Renal cortex interstitium (tissue), 3 donors: ENCODE results near the gene DNAJB13. TPM values are rescaled to one million over a fixed set of nuclear protein-coding genes. Genes with fewer than 3 reads are reported as not detected.

Experiments
- polyA plus RNA-seq, 3 donors: library from polyadenylated mRNA; unstranded; fragments of 120-200 nt; gene quantifications; one replicate each; pipeline ENCODE4 v1.2.1, GENCODE V29; 2013; ENCODE audit not compliant: insufficient read length in 3 of 3

Gene DNAJB13
- polyA plus RNA-seq, 3 donors: 4.8 to 6.1 (median 4.9) TPM

Other genes starting within 250 kb of the DNAJB13 start
- gene RAB6A, start 190.0 kb upstream of the DNAJB13 start, polyA plus RNA-seq: 100 to 1,000 TPM; 113 to 127 (median 117) TPM
- 10 to 100 TPM; 53.5 to 75.1 (median 69.4) TPM for gene MRPL48, start 163.2 kb upstream of the DNAJB13 start, polyA plus RNA-seq
- 10 to 100 TPM; 66.2 to 74.0 (median 71.6) TPM for gene COA4, start 74.2 kb upstream of the DNAJB13 start, polyA plus RNA-seq
- gene PAAF1, start 74.0 kb upstream of the DNAJB13 start, polyA plus RNA-seq: 10 to 100 TPM; 32.9 to 39.7 (median 36.0) TPM
- 10 to 100 TPM; 65.1 to 73.2 (median 68.4) TPM for gene UCP2, start 31.8 kb downstream of the DNAJB13 start, polyA plus RNA-seq
- 1 to 10 TPM; 2.0 to 3.2 (median 3.1) TPM for gene UCP3, start 58.1 kb downstream of the DNAJB13 start, polyA plus RNA-seq
- 10 to 100 TPM; 21.6 to 26.6 (median 23.0) TPM for gene C2CD3, start 220.0 kb downstream of the DNAJB13 start, polyA plus RNA-seq
- 10 to 100 TPM; 38.3 to 41.5 (median 40.9) TPM for gene PPME1, start 220.3 kb downstream of the DNAJB13 start, polyA plus RNA-seq